ENCODE results near the gene DPAGT1.

DNA sequence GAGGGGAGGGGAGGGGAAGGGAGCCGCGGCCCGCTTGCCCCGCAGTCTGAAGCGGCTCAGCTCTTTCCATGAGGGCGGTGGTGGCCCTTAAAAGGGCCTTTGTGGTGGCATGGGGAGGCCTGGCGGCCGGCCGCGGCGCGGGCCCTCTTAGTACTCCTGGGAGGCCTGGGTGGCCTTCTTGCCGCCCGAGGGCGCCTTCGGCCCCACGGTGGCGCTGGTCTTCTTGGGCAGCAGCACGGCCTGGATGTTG lies 6.9 kb downstream of the DPAGT1 start:
- TF ChIP-seq, protein P1, sequence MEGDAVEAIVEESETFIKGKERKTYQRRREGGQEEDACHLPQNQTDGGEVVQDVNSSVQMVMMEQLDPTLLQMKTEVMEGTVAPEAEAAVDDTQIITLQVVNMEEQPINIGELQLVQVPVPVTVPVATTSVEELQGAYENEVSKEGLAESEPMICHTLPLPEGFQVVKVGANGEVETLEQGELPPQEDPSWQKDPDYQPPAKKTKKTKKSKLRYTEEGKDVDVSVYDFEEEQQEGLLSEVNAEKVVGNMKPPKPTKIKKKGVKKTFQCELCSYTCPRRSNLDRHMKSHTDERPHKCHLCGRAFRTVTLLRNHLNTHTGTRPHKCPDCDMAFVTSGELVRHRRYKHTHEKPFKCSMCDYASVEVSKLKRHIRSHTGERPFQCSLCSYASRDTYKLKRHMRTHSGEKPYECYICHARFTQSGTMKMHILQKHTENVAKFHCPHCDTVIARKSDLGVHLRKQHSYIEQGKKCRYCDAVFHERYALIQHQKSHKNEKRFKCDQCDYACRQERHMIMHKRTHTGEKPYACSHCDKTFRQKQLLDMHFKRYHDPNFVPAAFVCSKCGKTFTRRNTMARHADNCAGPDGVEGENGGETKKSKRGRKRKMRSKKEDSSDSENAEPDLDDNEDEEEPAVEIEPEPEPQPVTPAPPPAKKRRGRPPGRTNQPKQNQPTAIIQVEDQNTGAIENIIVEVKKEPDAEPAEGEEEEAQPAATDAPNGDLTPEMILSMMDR (conservative IDR thresholded peaks at IDR 0.05; ENCODE audit: low read depth, low read length): peak; percentile 67
- TF ChIP-seq EZH2 (IDR thresholded peaks at IDR 0.05; ENCODE audit: borderline replicate concordance, low read depth, low read length, poor library complexity, severe bottlenecking): no peak
